RWPE2 (cell line): ENCODE measurements around the gene DNAH8.

Experiments
- ATAC-seq: fragments of 200-7000 bp; cut with Tn5 transposase; 3 replicates; pipeline ENCODE4 v1.9.1; 2021; ENCODE audit warnings: low read depth
- DNase-seq: peaks from one replicate; pipeline ENCODE4 v3.0.0-alpha.2; 2020; ENCODE audit warnings: low spot score
- H3K27ac ChIP-seq: fragments of 450-650 bp; 2 replicates; pipeline ENCODE4 v1.5.1; 2017; ENCODE audit warnings: mild to moderate bottlenecking; ENCODE audit not compliant: poor library complexity, severe bottlenecking
- H3K27me3 ChIP-seq: fragments of 250-450 bp; sonication (Bioruptor Pico); 2 replicates; pipeline ENCODE4 v1.5.1; 2021; ENCODE audit warnings: mild to moderate bottlenecking, moderate library complexity; ENCODE audit not compliant: insufficient read depth, poor library complexity, severe bottlenecking
- H3K36me3 ChIP-seq: fragments of 250-450 bp; sonication (Bioruptor Pico); 2 replicates; pipeline ENCODE4 v1.5.1; 2020; ENCODE audit warnings: low read depth, mild to moderate bottlenecking, moderate library complexity
- H3K4me1 ChIP-seq: fragments of 250-450 bp; sonication (Bioruptor Pico); 2 replicates; pipeline ENCODE4 v1.5.1; 2021; ENCODE audit warnings: mild to moderate bottlenecking, moderate library complexity; ENCODE audit not compliant: insufficient read depth, poor library complexity, severe bottlenecking
- H3K4me3 ChIP-seq: fragments of 250-450 bp; sonication (Bioruptor Pico); 2 replicates; pipeline ENCODE4 v1.5.1; 2021; ENCODE audit warnings: mild to moderate bottlenecking, moderate library complexity; ENCODE audit not compliant: severe bottlenecking
- H3K9me3 ChIP-seq: fragments of 250-450 bp; sonication (Bioruptor Pico); 2 replicates; pipeline ENCODE4 v1.5.1; 2021; ENCODE audit warnings: mild to moderate bottlenecking, moderate library complexity; ENCODE audit not compliant: severe bottlenecking
- TF ChIP-seq, protein P1 (sequence below): fragments of 450-650 bp; IDR thresholded peaks from one replicate; pipeline ENCODE4 v1.5.1; 2017; ENCODE audit warnings: mild to moderate bottlenecking, moderate library complexity; ENCODE audit not compliant: poor library complexity, severe bottlenecking

Gene DNAH8

DNA sequence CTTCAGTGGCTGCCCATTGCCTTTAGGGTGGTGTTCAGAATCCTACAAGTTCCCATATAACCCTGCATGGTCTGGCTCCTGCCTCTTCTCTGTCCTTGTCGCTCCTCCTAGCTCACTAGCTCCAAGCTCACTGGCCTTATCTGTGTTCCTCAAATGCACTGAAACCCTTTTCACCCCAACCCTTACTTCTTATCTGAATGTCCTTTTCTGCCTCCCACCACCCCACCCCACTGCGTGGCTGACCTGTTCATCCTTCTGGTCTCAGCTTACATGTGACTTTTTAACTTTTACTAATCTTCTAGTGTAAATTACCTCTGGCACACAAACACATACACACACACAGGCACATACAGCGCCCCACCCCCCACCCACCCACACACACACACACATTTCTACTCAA is 292.5 kb downstream of the DNAH8 start:
- Histone ChIP-seq H3K36me3 (no peaks in the 10 kb centered on the region), H3K27me3 (peaks cover 45% of the 10 kb centered on the region), H3K4me3 (no peak overlapping the region), H3K9me3 (no peaks in the 10 kb centered on the region), H3K4me1 (no peaks in the 10 kb centered on the region), H3K27ac (no peak overlapping the region)
- no peak for ATAC-seq
- TF ChIP-seq, protein P1, sequence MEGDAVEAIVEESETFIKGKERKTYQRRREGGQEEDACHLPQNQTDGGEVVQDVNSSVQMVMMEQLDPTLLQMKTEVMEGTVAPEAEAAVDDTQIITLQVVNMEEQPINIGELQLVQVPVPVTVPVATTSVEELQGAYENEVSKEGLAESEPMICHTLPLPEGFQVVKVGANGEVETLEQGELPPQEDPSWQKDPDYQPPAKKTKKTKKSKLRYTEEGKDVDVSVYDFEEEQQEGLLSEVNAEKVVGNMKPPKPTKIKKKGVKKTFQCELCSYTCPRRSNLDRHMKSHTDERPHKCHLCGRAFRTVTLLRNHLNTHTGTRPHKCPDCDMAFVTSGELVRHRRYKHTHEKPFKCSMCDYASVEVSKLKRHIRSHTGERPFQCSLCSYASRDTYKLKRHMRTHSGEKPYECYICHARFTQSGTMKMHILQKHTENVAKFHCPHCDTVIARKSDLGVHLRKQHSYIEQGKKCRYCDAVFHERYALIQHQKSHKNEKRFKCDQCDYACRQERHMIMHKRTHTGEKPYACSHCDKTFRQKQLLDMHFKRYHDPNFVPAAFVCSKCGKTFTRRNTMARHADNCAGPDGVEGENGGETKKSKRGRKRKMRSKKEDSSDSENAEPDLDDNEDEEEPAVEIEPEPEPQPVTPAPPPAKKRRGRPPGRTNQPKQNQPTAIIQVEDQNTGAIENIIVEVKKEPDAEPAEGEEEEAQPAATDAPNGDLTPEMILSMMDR, result no peak
- no peak for DNase-seq

DNA sequence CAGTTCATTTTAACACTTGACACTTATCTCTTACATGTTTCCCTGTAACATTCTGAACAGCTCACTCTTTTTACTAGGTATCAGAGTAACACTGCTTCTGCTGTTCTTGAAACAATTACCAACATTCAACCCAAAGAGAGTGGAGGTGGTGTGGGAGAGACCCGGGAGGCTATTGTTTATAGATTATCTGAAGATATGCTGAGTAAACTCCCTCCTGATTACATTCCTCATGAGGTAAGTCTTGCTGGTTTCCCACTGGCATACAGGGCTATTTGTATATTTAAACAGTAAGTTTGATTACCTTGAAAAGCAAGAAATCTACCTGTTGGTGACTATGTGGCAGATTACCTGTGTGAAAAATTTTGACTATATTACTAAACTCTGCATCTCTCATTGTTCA is 293.6 kb downstream of the DNAH8 start:
- no peaks in the 10 kb centered on the region for H3K4me1 ChIP-seq
- DNase-seq (no peak), ATAC-seq (no peak)
- TF ChIP-seq, protein P1, result no peak
- no peaks in the 10 kb centered on the region for H3K9me3 ChIP-seq
- no peak overlapping the region for H3K27ac ChIP-seq
- peaks cover 51% of the 10 kb centered on the region for H3K27me3 ChIP-seq
- no peaks in the 10 kb centered on the region for H3K36me3 ChIP-seq
- no peak overlapping the region for H3K4me3 ChIP-seq

DNA sequence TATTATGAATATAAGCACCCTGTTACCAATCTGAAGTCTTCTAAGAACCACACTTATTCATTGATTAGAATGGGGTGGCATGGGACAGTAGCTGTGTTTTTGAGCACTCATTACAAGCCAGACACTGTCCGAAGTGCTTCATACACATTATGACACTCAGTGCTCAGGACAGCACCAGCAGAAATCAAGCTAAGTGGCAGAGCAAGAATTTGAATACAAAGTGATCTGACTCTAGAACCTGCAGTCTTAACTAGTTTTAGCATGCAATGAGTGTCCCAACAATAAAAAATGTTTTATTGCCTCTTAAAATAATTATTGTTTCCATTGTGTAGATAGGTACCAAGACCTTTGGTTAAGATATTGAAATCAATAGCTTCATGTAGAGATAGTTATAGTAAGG is 294.4 kb downstream of the DNAH8 start:
- no peak for ATAC-seq
- Histone ChIP-seq H3K27me3 (peaks cover 44% of the 10 kb centered on the region), H3K4me1 (no peaks in the 10 kb centered on the region), H3K36me3 (no peaks in the 10 kb centered on the region), H3K27ac (no peak overlapping the region), H3K9me3 (no peaks in the 10 kb centered on the region), H3K4me3 (no peak overlapping the region)
- DNase-seq, result no peak
- TF ChIP-seq, protein P1, result no peak

DNA sequence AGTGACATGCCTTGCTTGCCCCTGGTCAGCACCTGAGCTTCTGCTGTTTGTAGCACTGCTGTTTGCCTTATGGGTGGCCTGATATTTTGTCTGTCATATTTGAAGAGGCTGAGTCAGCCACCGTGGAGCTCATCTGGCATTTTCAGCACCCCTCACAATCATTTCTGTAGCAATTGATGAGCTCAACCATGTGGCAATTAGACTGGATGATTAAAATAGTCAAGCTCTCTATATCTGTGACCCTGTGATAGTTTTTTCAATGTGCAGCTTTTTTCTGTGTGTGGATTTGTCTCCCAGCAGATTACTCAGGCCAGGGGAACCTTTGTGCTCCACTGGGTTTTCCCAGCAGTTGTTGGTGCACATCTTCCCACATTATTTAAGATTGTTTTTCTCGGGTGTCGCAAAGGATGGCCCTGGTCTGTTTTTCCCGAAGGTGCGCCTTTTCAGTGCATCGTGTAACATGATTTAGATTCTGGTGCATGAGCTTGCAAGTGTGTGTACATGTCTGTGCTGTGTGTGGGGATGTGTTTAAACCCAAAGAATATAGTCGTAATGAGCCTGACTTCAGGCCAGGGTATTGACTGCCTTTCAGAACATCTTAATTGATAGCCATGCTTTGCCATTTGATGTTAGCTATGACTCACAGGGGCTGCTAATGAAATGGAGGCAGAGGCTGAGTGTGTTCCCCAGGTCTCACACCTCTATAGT is 301.9 kb downstream of the DNAH8 start:
- Histone ChIP-seq H3K9me3 (no peaks in the 10 kb centered on the region), H3K27ac (no peak overlapping the region), H3K36me3 (no peaks in the 10 kb centered on the region), H3K4me1 (no peaks in the 10 kb centered on the region), H3K4me3 (no peak overlapping the region), H3K27me3 (peaks cover 14% of the 10 kb centered on the region)
- DNase-seq (no peak), ATAC-seq (no peak)
- TF ChIP-seq, protein P1, result no peak

DNA sequence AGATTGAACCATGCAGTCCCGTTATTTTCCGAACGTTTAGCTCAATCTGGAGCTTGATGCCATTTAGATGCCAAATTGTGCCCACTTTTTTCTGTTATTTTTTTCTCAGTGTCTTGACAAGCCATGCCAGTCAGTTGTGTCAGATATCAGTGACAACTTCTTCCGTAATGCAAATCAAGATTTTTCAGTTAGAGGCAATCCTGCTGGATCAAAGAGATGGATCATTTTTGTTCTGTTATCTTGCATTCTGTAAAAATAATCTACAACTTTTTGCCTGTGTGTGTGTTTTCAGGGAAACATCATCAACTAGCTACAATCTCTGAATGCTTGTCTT is 302.4 kb downstream of the DNAH8 start:
- Histone ChIP-seq H3K27me3 (peaks cover 9% of the 10 kb centered on the region), H3K36me3 (no peaks in the 10 kb centered on the region), H3K4me1 (no peaks in the 10 kb centered on the region), H3K4me3 (no peak overlapping the region), H3K9me3 (no peaks in the 10 kb centered on the region), H3K27ac (no peak overlapping the region)
- TF ChIP-seq, protein P1, result no peak
- DNase-seq, result no peak
- no peak for ATAC-seq
